Endometrium (tissue), 2 donors: ENCODE measurements around the gene DNTTIP2.
A peak's percentile ranks its signal among the peaks of the same experiment; 100 is the strongest.
"Not testable (repeated sequence)": the region's sequence is repeated elsewhere in the genome, so short reads cannot be mapped to it uniquely, and the experiment has no call there.

Experiments
- FAIRE-seq: peaks from 2 replicates; lab custom pipeline; 2012; peaks lifted over from hg19 to GRCh38; lab: Jason Lieb, UNC
- donor health status: control.
- donor health status: control.

The DNTTIP2 gene, protein sequence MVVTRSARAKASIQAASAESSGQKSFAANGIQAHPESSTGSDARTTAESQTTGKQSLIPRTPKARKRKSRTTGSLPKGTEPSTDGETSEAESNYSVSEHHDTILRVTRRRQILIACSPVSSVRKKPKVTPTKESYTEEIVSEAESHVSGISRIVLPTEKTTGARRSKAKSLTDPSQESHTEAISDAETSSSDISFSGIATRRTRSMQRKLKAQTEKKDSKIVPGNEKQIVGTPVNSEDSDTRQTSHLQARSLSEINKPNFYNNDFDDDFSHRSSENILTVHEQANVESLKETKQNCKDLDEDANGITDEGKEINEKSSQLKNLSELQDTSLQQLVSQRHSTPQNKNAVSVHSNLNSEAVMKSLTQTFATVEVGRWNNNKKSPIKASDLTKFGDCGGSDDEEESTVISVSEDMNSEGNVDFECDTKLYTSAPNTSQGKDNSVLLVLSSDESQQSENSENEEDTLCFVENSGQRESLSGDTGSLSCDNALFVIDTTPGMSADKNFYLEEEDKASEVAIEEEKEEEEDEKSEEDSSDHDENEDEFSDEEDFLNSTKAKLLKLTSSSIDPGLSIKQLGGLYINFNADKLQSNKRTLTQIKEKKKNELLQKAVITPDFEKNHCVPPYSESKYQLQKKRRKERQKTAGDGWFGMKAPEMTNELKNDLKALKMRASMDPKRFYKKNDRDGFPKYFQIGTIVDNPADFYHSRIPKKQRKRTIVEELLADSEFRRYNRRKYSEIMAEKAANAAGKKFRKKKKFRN

GRCh38 chr1:93878889-93879586, at the start of gene DNTTIP2:
Gene DNTTIP2 (minus strand): TSS chr1:93879206. CDS start chr1:93879148, 58 bp downstream.
- FAIRE-seq = peak; percentile 39

DNA sequence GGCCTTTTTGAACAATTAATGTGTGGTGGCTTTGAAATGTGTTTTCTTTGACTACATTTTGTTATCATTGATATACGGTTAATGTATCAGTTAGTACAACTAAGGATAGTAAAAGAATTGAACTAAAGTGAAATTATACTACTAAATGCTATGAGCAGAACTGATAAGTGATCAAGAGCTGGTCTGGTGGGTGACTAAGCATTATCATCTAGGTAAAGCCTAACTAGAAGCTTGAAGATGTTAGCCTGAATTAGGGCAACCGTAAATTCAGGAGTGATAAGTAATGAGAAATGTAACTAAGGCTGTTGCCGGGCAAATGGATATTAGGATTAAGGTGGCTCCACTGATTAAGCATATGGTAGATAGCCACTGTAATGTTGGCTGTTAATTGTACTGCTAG, 46.2 kb upstream of the DNTTIP2 start:
- no peak for FAIRE-seq

DNA sequence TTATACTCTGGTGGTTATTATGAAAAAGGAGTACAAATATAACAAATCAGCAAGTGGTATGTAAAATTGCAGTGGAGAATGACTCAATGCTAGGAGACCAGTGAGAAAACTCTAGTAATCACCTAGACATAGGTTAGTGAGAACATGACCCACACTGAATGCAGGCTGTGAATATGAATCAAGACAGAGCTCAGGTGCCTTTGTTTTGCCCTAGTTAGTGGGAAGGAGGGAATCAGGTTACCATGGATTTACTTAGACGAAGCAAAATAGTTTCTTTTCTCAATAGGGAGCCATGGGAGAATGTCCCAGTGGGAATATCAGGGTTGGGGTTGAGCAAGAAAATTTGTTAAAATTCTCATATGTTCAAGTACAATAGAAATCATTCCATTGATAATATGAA, 40.8 kb upstream of the DNTTIP2 start:
- no peak for FAIRE-seq

- no peak for FAIRE-seq
Measured at GRCh38 chr1:93917302-93917701, 38.3 kb upstream of the DNTTIP2 start.

- FAIRE-seq = not testable (repeated sequence)
Measured at GRCh38 chr1:93910880-93911279, 31.9 kb upstream of the DNTTIP2 start.

- no peak for FAIRE-seq
Measured at GRCh38 chr1:93910305-93910704, 31.3 kb upstream of the DNTTIP2 start.

GRCh38 chr1:93909146-93910050, 30.4 kb upstream of the DNTTIP2 start, which contains the start of gene GCLM:
Gene GCLM (minus strand): TSS chr1:93909430. CDS start chr1:93909163, 267 bp downstream.
- FAIRE-seq = no peak

- no peak for FAIRE-seq
Measured at GRCh38 chr1:93908394-93909145, 29.6 kb upstream of the DNTTIP2 start.

DNA sequence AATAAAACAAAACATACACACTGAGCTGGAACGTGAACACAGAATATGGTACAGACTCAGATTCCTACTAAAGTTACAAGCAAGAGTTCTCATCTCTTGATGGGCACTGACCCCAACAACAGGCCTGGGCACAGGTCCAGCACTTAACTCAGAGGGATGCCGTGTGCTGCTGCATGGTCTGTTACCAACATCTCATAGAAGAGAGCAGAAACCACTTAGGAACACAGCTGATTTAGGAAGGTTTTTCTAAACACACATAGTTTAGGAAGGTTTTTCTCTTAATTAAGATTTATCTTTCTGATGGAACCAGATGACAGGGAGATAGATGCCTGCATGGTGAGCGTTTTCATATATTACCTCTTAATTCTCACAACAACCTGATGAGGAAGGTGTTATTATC, 28.7 kb upstream of the DNTTIP2 start:
- no peak for FAIRE-seq

DNA sequence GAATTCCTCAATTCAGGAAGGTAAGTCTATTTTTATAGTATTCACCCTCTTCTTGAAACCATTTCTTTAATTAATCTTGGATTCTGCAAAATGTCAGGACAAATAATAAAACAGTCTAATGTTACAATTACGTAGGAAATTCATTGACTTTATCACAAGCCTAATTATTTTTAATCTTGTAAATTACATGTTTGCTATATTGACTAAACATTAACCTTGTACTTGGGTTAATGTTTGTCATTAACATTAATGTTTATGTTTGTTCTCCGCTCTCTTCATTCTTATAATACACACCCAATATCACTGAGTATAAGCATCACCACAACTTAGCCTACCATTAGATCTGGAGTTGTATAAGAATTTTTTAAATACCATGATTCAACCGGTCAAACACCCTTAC, 27.5 kb upstream of the DNTTIP2 start:
- FAIRE-seq = no peak

DNA sequence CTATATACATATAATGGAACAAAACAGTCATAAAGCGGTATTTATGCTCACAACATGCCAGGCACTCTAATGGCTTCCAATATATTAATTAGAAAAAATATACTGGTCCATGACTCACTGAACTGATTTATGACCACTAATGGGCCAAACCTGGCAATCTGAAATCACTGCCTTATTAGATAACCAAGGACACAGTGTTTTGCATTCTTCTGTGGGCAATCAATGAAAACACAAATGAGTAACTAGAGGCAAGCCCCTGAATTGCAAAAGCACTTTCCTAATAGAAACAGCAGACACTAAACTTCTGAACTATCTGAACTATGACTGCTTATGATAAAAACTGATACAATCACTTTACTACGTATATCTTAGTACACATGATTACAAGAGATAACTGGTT, 26.7 kb upstream of the DNTTIP2 start:
- no peak for FAIRE-seq

- no peak for FAIRE-seq
Measured at GRCh38 chr1:93905051-93905450, 26.0 kb upstream of the DNTTIP2 start.

DNA sequence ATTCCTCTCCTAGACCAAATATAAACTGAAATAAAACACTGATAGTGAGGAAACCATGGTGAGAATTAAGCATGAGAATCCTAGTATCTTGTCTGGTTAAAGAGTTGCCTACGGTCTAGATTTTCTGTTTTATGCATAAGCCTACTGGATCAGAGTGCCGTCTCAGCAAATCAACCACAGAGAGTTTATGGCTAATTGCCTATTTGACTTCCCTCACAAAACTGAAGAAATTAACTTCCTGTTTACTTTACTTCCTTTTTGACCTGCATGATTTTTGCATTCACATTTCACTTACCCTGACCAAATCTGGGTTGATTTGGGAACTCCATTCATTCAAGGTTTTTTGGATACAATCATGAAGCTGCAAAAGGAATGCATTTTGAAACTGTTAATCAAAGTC, 25.2 kb upstream of the DNTTIP2 start:
- FAIRE-seq = no peak

- FAIRE-seq = no peak
Measured at GRCh38 chr1:93900723-93901504, 21.9 kb upstream of the DNTTIP2 start.

DNA sequence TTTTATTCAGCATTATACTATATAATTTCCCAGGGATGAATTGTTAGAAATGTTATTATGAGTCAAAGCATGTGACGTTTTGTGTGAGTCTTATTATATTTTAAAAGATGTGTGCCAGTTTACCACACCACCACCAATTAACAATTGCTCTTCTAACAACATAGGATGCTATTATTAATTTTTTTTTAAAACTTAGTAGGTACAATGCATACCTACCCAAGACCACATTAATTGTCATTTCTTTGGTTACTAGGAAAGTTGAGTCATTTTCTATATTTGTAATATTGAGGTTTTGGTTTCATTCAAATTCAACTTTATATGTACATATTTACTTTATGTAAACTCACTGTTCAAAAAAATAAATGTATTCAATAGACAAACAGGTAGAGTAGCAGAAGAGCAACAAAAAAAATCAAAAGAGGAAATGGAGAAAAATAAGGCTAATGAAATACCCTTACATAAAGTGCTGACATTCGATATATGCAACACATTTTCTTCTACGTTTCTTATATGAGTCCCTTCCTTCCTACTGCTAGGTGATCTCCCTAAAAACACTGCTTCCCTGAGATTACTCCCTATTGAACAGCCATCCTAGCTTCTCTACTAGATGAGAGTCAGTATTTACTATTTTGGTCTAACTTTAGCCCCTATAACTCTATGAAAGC, 20.7 kb upstream of the DNTTIP2 start:
- FAIRE-seq = no peak

GRCh38 chr1:93888900-93889299, 9.9 kb upstream of the DNTTIP2 start:
- no peak for FAIRE-seq

DNA sequence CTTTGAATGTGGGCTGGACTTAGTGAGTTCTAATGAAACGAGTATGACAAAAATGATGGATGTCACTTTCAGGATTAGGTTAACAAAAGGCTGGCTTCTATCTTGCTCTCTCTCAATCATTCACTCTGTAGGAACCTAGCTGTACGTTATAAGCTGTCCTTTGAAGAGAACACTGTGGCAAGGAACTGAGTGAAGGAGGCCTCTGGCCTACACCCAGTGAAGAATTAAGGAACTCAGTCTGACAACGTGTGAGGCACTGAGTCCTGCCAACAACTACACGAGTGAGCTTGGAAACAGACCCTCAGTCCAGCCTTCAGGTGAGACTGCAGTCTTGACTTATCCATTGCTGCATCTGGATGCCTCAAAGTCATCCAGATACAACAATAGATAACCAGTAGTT, 3.3 kb upstream of the DNTTIP2 start:
- no peak for FAIRE-seq

DNA sequence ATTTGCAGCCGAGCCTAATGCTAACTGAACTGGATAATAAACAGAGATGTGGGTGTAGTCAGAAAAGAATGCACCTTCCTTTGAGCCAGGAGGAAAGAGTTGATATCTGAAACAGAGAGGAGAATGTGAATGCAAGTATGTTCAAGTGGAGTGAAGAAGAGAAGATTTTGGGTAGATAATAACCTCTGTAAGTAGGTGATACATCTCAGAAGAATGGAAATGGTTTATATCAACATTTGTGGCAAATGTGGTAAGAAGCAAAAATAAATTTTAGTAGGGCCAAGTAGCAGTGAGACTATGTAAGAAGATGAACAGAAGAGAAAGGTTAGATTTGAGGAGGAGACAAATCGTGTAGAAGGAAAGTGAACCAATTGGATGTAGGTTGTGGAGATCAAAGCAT, 1.7 kb upstream of the DNTTIP2 start:
- no peak for FAIRE-seq

GRCh38 chr1:93878501-93878888, 511 bp downstream of the DNTTIP2 start:
- FAIRE-seq = no peak

DNA sequence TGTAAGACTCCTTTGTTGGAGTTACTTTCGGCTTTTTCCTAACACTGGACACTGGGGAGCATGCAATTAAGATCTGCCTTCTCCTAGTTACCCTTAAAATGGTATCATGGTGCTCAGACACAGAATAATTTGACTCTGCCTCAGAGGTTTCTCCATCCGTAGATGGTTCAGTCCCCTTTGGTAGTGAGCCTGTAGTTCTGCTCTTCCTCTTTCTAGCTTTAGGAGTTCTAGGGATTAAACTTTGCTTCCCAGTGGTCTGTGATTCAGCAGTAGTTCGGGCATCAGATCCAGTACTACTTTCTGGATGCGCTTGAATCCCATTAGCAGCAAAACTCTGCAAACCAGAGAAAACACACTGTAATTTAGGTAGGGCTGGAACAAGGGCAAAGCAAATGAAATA, 1.5 kb downstream of the DNTTIP2 start:
- no peak for FAIRE-seq
